Osteoblast (primary cell): Measurements from ENCODE around the gene KCNH4. TPM values are rescaled to one million over a fixed set of nuclear protein-coding genes. Genes with fewer than 3 reads are reported as not detected.

Source experiments
- DNase-seq: peaks from one replicate; pipeline ENCODE4 v3.0.0; 2011; ENCODE audit warnings: low spot score, mixed read lengths; ENCODE audit not compliant: insufficient read length; ENCODE audit errors: missing footprints
- H2AFZ ChIP-seq: 2 replicates; pipeline ENCODE4 v1.6.0; 2011; ENCODE audit warnings: mild to moderate bottlenecking, low read length
- H3K27ac ChIP-seq: 2 replicates; pipeline ENCODE4 v1.5.1; 2011; ENCODE audit warnings: mild to moderate bottlenecking, low read depth, low read length, moderate library complexity
- H3K27me3 ChIP-seq: 2 replicates; pipeline ENCODE4 v1.6.0; 2012; ENCODE audit warnings: mild to moderate bottlenecking, control low read depth, inconsistent platforms, low read length, moderate library complexity; ENCODE audit not compliant: insufficient read depth
- H3K36me3 ChIP-seq: 2 replicates; pipeline ENCODE4 v1.5.1; 2011; ENCODE audit warnings: mild to moderate bottlenecking, low read length, control low read depth, moderate library complexity; ENCODE audit not compliant: insufficient read depth
- H3K4me1 ChIP-seq: 2 replicates; pipeline ENCODE4 v1.5.1; 2011; ENCODE audit warnings: mild to moderate bottlenecking, low read length, control low read depth, moderate library complexity; ENCODE audit not compliant: insufficient read depth
- H3K4me2 ChIP-seq: 2 replicates; pipeline ENCODE4 v1.6.0; 2011; ENCODE audit warnings: mild to moderate bottlenecking, low read length; ENCODE audit not compliant: insufficient read depth
- H3K4me3 ChIP-seq: fragments of 200-600 bp; sonication (generic); 3 replicates; pipeline ENCODE4 v1.5.1; 2012; ENCODE audit warnings: mild to moderate bottlenecking, low read length, inconsistent platforms; ENCODE audit not compliant: insufficient read depth
- H3K79me2 ChIP-seq: 2 replicates; pipeline ENCODE4 v1.6.0; 2012; ENCODE audit warnings: mild to moderate bottlenecking, low read length, control low read depth, inconsistent platforms; ENCODE audit not compliant: insufficient read depth
- H3K9me3 ChIP-seq: 2 replicates; pipeline ENCODE4 v1.5.1; 2011; ENCODE audit warnings: low read depth, low read length, control low read depth
- H4K20me1 ChIP-seq: 2 replicates; pipeline ENCODE4 v1.6.0; 2012; ENCODE audit warnings: mild to moderate bottlenecking, low read length, control low read depth; ENCODE audit not compliant: insufficient read depth
- CTCF ChIP-seq: IDR thresholded peaks from 2 replicates; pipeline ENCODE4 v1.5.1; 2011; ENCODE audit warnings: mild to moderate bottlenecking, low read depth, low read length, moderate library complexity; ENCODE audit errors: extremely low read depth
- total RNA-seq: library from RNA; depleted of rRNA; stranded (reverse); fragments of >200 nt; gene quantifications from 2 replicates; pipeline ENCODE4 v1.2.3, GENCODE V29; 2012

KCNH4 gene
- total RNA-seq, 1 donor: not detected

- TF ChIP-seq CTCF: no peak
- Histone ChIP-seq H3K27ac (no peak within 1 kb of the TSS), H2AFZ (no peak within 1 kb of the TSS), H3K9me3 (no peaks in the 10 kb centered on the region), H3K27me3 (no peaks in the 10 kb centered on the region), H4K20me1 (no peaks in the 10 kb centered on the region), H3K4me2 (no peak within 1 kb of the TSS), H3K4me3 (no peak within 1 kb of the TSS), H3K4me1 (peaks cover 9% of the 10 kb centered on the region), H3K36me3 (peaks cover 33% of the 10 kb centered on the region), H3K79me2 (peaks cover 3% of the 10 kb centered on the region)
- peak; percentile 69 for DNase-seq
These were observed 58.3 kb downstream of the KCNH4 start, which contains the start of gene HSPB9 for GRCh38 chr17:42122371-42123303. HSPB9 (plus strand) TSS chr17:42122804; CDS start chr17:42122851, 47 bp downstream.

GRCh38 chr17:42120770-42121769 is 59.9 kb downstream of the KCNH4 start, which contains the start of gene KAT2A:
KAT2A (minus strand) TSS chr17:42121367; CDS start chr17:42121304, 63 bp downstream.
- peaks cover 6% of the 10 kb centered on the region for H4K20me1 ChIP-seq
- H3K27me3 ChIP-seq: no peaks in the 10 kb centered on the region
- H3K27ac ChIP-seq: no peak within 1 kb of the TSS
- H3K9me3 ChIP-seq: no peaks in the 10 kb centered on the region
- no peak for TF ChIP-seq CTCF
- peak within 1 kb of the TSS; percentile 54 for H2AFZ ChIP-seq
- DNase-seq: peak; percentile 100
- peaks cover 3% of the 10 kb centered on the region for H3K79me2 ChIP-seq
- peaks cover 9% of the 10 kb centered on the region for H3K4me1 ChIP-seq
- peak within 1 kb of the TSS; percentile 75 for H3K4me3 ChIP-seq
- H3K36me3 ChIP-seq: peaks cover 32% of the 10 kb centered on the region
- H3K4me2 ChIP-seq: peak within 1 kb of the TSS; percentile 76

GRCh38 chr17:42120161-42120769 is 60.7 kb downstream of the KCNH4 start:
- H3K36me3 ChIP-seq: peaks cover 26% of the 10 kb centered on the region

More at GRCh38 chr17:42120161-42120769, 60.7 kb downstream of the KCNH4 start:
- TF ChIP-seq CTCF: no peak
- no peaks in the 10 kb centered on the region for H3K9me3 ChIP-seq
- H3K4me2 ChIP-seq: peak overlapping the region; percentile 76
- peak overlapping the region; percentile 75 for H3K4me3 ChIP-seq
- H3K27me3 ChIP-seq: no peaks in the 10 kb centered on the region
- no peak overlapping the region for H2AFZ ChIP-seq
- peaks cover 6% of the 10 kb centered on the region for H4K20me1 ChIP-seq
- H3K79me2 ChIP-seq: peaks cover 3% of the 10 kb centered on the region
- peak; percentile 63 for DNase-seq
- H3K27ac ChIP-seq: no peak overlapping the region
- H3K4me1 ChIP-seq: peaks cover 9% of the 10 kb centered on the region
